GM18517 (cell line): Measurements from ENCODE around the gene DTNB.
A peak's percentile ranks its signal among the peaks of the same experiment; 100 is the strongest.

Experiments
- ATAC-seq: cut with Tn5 transposase; IDR thresholded peaks from one replicate; pipeline ENCODE4 v1.9.1; 2021; ENCODE audit warnings: mild to moderate bottlenecking, moderate library complexity; ENCODE audit not compliant: unreplicated experiment

DTNB gene

DNA sequence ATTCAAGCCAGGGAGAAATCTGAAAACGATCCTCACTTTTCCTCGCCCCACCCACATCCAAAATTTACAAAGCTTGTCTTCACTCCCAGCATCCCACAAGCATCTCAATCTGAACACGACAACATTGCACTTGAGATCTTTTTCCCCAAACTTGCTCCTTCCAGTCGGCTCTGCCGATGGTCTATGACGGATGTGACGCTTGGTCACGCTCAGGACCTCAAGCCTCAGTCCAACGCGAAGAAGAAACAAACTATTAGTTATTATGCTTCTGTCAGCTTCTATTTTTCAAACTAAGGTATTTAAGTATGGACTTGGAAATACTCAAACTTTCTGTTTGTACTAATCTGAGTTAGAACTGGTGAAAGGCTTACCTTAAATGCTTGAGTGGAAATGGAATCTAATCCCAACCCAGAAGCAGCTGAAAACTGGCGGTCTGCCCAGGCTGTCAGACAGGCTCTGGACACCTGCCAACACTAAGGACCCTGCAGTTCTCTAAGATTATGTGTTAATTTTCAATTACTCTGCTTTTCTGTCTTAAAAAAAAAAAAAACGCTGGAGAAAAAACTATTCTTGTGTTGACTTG lies 199.5 kb downstream of the DTNB start:
- ATAC-seq: no peak

DNA sequence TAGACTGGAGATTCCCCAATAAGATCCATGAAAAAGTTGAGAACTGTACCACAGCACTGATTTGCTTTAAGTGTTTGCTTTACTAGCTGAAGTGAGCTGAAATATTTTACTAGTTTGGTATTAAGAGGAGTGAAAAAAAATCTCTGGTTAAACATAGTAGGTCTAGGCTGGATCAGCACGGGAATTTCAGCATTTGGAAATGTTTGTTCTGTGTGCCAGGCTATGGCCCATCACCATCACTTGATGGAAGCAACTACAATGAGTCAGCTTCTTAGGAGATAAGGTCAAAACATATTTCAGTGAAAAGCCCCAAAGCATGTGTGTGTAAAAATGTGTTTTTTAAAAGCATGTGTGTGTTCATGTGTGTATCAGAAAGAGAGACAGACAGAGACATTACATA lies 200.2 kb downstream of the DTNB start:
- ATAC-seq: no peak

DNA sequence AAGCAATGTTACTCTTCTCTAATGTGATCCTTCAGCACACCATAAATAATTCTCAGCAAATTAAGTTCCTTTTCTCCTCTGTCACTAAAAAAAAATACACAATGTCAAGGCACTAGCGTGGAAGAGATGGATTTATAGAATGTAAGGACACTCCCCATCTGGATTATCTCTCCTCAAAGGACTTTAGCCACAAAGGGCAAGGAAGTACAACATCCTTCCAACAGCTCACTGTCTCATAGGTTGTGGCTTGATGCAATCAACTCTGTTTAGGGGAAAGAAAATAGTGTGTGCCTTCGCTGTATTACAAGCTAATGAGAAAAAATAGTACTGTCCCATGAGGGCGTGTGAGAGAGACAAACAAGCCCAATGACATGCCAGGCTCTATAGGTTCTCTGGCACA lies 202.6 kb downstream of the DTNB start:
- ATAC-seq: no peak

DNA sequence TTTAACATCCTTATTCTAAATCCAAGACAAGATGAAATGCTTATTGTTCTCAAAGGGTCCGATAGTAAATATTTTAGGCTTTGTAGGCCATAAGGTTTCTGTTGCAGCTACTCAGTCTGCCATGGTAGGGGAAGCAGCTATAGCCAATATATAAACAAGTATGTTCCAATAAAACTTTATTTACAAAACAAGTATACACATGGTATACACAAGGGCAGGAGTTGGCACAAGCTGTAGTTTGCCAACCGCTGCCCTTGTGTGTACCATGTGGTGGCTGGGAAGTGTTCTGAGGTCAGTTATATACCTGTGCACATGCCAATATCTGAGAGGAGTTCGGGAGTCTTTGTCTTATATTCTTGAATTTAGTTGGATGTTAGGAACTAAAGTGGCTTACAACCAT lies 205.6 kb downstream of the DTNB start:
- no peak for ATAC-seq

DNA sequence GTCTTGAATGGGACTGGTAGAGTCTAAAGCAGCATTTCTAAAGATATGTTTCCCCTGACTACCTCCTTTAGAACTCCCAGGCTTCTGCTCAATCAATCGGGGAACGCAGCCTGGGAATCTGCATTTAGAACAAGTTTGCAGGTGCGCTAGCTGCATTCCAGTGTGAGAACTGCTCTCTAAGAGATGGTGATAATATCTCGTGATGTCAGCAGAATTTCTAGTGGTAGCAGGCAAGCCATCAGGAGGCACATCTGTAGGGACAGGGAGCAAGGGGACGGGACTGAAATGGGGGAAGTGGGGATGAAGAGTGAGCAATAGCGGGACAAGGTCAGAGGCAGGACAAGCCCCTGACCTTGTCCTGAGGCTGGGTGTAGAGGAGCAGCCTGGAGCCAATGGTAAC lies 211.4 kb downstream of the DTNB start:
- no peak for ATAC-seq

DNA sequence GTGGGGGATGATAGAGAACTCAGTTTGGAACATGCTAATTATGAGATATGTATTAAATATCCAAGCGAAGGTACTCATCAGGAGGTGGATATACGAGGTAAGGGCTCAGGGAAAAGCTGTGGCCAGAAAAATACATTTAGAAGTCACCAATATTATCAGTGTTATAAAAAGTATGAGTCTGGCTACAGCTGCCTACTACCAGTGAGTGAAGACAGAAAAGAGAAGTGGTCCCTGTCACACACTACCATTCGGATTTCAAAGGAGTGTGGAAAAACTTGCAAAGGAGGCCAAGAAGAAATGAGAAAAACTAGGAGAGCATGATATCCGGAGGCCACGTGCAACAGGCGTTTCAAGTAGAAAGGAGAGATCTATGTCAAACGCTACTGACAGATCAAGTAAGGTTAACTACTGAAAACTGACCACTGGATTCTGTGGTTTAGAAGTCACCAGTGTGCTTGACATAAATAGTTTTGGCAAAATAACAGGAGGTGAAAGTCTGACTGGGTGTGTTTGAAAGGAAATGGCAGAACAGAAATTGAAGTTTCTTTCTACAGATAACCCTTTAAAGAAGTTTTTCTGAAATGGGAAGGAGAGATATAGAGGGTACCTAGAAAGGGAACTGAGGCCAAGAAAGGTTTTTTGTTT lies 213.0 kb downstream of the DTNB start:
- no peak for ATAC-seq

DNA sequence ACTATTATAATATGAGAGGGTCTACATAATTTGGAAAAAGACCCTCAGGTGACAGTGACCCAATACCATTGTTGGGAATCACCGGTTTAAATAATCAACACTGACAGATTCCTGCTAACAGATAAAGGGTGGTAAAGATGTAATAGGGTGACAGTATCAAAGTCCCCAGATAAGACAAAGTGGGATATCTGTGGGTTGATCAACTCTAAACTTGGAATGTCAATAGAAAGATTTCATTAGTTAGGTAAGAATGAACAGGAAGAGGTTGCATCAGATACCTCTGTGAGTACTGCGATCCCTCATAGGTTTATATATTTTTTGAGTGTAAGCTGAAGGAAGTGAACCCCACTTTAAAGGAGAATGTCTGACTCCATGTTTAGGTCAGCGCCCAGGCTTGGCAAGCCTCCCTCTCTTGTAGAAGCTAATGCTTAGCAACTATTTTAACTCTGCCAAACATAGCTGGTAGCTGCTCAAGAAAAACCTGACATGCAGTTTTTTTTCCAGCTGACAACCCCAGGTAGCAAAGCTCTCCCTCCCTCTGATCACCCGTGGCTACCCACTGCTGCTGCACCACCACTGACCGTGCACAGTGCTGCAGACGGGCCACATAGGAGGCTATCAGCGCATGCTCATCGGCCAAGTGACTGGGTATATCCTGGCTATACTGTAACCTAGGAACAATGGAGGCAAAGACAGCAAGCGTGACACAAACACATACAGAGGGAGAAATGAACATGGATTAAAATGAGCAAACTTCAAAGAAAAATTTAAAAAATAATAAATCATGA lies 218.4 kb downstream of the DTNB start:
- no peak for ATAC-seq

DNA sequence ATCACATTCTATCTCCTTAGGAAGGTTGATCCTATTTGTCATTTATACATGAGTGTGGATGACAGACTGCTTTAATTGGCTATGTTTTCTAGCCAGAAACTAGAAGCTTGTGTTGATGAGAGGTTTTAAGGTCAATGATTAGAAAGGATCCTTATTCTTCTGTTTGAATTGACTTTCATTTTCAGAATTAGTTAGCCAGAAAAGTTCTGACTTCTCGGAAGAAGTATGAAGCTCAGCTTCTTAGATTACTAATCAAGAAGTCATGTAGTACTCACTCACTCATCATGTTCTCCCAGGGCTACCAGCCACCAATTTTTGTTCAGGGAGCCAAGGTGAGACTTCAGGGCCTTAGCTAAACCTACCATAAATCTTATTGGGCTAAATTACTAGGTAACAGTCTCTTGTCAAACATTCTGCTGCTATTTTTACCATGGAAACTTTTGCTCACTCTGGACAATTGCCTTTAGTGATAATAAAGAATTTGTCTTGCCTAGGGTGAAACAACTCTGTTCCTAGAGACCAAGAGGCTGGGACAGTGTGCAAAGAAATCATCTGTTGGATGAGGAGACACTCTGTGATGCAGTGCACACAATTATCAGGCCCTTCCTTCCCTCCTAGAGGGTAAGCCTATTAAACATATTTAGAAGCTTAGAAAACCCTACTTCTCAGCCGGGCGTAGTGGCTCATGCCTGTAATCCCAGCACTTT lies 220.0 kb downstream of the DTNB start:
- peak; percentile 78 for ATAC-seq

DNA sequence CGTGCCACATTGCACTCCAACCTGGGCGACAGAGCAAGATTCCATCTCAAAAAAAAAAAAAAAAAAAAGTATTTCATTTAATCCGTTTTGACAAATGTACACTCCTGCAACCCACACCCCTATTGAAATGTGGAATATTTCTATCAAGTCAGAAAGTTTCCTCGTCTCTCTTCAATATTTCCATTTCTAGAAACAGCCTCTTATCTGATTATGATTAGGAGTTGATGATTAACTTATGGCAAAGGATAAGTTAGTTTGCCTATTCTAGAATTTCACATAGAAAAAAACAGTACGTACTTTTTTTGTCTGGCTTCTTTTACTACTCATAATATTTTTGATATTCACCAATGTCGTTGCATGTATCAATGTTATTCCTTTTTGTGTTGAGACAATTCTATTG lies 224.6 kb downstream of the DTNB start:
- no peak for ATAC-seq

DNA sequence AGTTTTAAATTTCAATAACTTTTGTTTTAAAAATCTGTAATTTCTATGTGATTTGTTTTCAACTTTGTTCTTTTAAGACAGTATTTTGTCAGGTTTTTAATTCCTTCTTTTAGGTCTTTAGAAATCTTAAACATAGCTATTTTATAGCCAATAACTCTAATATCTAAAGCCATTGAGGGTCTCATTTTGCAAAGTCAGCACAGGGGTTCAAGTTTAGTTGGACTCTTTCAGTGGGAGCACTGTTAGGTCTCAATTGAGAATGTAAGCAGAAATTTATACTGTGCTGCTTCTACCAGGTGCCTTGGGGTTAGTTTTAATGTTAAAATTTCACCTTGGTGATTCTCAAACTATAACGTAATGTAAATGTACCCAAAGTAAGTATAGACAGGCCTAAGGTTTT lies 226.4 kb downstream of the DTNB start:
- ATAC-seq: no peak

DNA sequence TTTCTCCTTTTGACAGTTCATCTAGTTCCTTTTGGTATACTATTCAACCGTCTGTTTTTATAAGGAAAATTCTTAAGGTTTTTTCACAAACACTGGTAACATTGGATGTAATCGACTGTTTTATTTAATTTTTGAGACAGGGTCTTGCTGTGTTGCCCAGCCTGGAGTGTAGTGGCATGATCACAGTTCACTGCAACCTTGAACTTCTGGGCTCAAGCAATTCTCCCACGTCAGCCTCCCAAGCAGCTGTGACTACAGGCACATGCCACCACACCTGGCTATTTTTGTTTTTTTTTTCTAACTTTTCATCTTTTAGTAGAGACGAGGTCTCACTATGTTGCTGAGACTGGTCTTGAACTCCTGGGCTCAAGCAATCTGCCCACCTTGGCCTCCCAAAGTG lies 227.3 kb downstream of the DTNB start:
- ATAC-seq: no peak

DNA sequence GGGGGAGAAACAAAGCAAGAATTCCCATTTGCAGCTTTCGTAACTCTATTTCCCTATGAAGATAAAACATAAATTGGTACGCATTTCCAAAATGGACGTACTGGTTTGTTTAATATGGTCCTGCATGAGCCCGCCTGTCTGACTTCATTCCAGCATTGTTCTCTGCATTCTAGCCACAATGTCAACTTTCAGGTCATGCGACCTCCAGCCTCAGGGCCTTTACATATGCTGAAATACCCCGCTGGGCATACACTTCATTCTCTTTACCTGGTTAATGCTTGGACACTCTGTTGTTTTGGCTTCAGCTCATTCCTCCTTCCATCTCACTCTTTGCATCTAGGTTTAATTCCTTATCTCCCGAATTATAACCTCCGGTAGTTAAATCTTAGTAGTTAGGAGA lies 227.9 kb downstream of the DTNB start:
- no peak for ATAC-seq

DNA sequence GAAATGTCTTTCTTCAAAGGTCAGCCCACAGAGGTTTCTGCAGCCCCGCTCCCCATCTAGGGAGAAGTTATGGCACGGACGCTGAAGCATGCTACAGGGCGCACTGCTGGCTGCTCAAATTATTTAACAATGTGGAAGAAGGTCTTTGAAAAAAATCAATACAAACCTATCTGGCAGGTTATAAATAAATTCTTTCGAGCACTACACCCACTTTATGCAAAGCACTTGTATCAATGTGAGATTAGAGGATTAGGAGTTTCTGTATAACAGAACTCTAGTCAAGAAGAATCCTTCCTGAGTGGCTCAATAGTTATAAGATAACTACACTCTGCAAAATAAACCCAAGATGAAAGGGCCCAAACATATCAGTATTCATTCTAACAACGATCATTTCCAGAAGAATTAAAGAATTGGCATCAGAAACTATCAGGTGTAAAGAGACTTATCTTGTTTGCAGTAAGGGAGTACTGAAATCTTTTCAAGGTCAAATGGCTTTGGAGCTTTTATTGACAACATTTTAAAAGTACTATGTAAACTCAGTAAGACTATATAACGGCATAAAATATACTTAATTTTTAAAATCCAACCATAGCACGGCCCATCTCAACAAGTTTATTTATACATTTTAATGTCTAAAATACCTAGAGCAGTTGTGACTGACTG lies 228.6 kb downstream of the DTNB start:
- peak; percentile 63 for ATAC-seq

DNA sequence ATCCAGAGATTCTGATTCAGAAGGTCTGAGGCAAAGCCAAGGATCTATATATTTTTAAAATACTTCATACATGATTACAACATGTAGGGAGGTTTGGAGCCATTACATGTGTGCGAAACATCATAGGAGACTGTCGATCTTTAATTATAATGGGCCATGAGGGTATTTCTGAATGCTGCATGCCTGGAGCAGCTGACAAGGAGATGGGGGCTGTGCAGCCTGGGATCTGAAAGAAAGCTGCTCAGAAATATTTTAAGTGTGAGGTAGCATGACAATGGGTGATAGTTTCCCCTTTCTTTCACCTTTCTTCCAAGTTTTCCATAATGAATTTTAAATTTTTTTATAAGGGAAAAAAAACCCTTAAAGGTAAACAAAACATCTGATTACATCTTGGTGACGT lies 229.6 kb downstream of the DTNB start:
- no peak for ATAC-seq

DNA sequence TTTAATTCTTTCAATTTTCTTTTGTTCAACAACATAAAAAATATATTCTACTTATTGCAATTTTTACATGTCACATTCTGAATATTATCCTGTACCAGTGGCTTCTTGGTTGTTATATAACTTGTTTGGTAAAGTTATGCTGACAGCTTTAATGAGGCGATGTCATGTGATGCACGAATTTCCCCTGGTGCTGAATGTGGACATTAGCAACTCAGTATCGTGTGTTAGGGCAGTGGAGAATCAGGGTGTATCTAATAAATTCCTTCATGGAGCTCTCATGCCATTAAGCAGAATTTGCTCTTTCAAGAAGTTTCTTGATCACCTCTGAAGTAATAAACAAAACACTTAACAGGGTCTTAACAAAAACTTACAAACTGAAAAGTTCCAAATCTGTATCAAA lies 232.0 kb downstream of the DTNB start:
- ATAC-seq: no peak

DNA sequence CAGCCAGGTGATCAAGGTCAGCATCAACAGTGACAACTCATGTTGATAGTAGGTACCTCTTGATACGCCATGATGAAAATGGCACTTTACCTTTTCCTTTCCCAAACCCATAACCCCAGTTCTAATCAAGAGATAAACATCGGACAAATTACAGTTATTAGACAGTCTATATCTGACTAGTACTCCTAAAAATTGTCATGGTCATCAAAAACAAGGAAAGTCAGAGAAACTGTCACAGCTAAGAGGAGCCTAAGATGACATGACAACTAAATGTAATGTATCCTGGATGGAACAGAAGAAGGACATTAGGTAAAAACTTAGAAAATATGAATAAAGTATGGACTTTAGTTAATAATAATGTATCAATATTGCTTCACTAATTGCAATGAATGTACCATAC lies 234.6 kb downstream of the DTNB start:
- no peak for ATAC-seq

DNA sequence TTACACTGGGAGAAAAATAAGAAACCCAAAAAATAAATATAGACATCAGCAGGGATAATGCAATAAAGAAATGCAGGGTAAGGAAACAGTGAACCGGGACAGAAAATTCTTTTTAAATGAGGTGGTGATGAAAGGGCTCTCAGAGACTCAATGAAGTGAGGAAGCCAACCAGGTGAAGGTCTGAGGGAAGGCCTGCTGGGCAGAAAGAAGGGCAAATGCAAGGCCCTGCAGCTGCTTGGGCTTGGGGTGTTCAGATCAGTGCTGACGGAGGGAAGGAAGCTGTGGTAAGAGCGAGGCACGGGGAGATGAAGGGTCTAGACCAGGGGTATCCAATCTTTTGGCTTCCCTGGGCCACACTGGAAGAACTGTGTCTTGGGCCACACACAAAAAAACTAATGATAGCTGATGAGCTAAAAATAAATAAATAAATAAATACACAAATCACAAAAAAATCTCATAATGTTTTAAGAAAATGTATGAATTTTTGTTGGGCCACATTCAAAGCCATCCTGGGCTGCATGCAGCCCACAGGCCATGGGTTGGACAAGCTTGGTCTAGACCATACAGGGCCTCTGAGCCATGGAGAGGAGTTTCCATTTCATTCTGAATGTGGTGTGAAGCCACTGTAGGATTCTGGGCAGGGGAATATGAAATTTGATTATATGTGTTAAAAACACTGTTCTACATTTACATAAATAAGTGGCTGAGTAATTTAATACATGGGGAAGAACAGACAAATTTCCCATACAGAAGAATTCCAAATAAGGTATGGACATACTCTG lies 235.3 kb downstream of the DTNB start:
- ATAC-seq: no peak

DNA sequence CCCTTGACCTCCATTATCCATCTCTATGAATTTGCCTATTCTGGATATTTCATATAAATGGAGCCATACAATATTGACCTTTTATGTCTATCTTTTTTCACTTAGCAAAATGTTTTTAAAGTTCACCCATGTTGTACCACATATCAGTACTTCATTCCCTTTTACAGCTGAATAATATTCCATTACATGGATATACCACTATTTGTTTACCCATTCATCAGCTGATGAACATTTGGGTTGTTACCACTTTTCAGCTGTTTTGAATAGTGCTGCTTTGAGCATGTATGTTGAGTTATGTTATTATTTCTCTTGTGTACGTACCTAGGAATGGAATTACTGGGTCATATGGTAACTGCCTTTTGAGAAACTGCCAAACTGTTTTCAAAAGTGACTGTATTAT lies 238.0 kb downstream of the DTNB start:
- ATAC-seq: no peak

DNA sequence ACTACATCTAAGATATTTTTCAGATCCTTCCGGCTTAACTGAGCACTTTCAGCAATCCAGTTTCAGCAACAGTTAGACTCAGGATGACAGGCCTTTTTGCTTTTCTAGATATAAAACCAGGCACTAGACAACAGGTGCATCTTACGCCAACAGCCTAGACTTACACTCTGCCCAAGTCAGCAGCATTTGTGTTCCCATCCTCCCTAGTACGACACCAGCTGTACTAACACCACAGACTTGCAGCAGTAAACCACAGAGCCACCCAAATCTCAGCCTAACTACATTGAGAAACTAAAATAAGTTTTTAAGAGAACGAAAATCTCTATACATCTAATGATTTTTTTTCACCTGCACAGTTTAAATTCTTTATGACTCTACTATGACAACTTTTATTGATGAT lies 241.8 kb downstream of the DTNB start:
- ATAC-seq: no peak

DNA sequence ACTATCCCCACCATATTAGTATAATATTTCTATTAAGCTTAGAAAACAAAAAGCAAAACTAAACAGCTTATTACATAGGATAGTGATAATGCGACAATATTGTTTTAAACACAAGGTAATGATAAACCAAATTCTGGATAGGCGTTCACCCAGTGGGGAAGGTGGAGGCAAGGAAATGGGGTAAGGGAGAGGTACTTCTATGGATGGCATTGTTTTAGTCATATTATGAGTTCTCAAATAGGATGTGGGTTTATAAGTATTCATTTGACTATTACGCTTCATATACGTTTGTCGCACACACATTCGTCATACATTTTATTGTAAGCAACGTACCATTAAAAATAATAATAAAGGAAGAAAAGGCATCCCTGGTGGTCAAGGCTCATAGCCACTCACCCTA lies 242.8 kb downstream of the DTNB start:
- no peak for ATAC-seq

DNA sequence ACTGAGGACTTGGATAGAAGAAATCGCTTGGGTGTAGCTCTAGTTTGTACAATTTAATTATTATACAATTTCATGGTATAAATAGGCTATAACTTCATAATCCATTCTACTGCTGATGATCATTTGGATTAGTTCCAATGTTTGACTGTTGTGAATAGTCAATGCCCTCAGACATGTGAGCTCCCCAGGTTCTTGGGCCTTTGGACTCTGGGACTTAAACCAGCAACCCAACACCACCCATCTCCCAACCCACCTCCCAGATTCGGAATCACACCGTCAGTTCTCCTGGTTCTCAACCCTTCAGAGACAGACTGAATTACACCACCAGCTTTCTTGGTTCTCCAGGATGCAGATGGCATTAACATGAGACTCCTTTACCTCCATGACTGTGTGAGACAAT lies 247.1 kb downstream of the DTNB start:
- no peak for ATAC-seq
